Measurements from ENCODE around the gene FBH1.
"Not testable (repeated sequence)": the region's sequence is repeated elsewhere in the genome, so short reads cannot be mapped to it uniquely, and the experiment has no call there.

The FBH1 gene

DNA sequence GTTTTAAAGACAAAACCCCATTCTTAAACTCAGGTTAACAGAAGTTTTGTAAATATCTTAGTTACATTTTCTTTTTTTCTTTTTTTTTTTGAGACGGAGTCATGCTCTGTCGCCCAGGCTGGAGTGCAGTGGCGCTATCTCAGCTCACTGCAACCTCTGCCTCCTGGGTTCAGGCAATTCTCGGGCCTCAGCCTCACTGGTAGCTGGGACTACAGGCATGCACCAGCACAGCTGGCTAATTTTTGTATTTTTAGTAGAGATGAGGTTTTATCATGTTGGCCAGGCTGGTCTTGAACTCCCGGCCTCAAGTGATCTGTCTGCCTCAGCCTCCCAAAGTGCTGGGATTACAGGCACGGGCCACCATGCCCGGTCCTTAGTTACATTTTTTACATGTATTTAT, 13.0 kb upstream of the FBH1 start:
- DNase-seq, result not testable (repeated sequence)

- DNase-seq, result no peak
Observed at GRCh38 chr10:5882961-5883360, 7.1 kb upstream of the FBH1 start.

GRCh38 chr10:5885619-5886018, 4.4 kb upstream of the FBH1 start:
- DNase-seq, result no peak

GRCh38 chr10:5887029-5887428, 3.0 kb upstream of the FBH1 start:
- no peak for DNase-seq

DNA sequence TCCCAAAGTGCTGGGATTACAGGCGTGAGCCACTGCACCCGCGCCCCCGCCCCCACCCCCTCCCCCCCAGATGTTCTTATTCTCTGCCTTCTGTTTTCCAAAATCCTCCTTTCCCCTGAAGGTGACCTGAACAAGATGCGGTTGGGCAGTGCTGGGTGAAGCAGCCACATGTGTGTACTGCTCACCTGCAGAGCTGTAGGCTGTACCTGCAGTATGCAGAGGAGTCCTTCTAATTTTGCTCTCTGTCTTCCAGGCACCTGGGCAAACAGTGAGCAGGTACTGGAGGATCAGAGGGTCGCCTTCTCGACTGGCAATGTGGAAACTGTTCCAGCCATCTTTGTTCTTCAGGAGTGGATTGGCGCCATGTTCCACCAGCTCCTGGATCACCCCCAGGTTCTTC, 2.4 kb upstream of the FBH1 start:
- DNase-seq, result no peak

DNA sequence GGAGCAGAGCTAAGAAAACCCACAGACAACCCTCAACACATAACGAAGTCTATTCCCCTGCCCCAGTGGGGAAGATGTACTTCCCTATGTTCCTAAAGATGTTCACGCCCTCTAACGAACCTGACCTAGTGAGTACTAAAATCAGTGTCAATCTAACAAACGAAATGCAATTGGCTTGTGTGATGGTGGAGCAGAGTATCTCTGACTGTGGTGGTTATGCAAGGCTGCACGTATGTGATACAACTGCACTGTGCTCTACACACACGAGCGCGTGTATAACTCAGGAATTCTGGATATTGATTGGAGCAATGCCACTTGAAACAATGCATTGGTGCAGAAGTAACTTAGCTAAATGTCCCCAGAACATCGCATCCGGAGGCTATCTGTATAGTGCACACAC, 1.7 kb upstream of the FBH1 start:
- no peak for DNase-seq

- DNase-seq, result peak; percentile 49
Observed at GRCh38 chr10:5888843-5889623, 1.0 kb upstream of the FBH1 start.

GRCh38 chr10:5890452-5890915, 441 bp downstream of the FBH1 start:
- peak; percentile 36 for DNase-seq

DNA sequence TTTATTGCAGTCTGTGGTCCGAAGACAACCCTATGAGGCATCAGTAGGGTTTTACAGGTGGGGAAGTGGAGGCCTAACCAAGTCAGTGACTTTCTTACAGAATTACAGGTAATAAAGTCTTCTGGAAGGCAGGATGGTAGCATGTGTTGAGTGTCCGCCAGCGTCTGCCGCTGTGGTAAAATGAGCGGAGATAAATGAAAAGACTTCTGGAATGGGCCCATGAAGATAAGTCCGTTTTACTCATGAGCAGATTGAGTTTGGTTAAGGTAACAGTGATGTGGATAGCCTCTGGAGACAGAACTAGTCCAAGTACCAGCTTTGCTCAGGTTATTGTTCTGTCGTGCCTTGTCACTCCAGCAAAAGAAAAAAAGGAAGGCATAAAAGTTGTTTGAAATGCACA, 966 bp downstream of the FBH1 start:
- no peak for DNase-seq

DNA sequence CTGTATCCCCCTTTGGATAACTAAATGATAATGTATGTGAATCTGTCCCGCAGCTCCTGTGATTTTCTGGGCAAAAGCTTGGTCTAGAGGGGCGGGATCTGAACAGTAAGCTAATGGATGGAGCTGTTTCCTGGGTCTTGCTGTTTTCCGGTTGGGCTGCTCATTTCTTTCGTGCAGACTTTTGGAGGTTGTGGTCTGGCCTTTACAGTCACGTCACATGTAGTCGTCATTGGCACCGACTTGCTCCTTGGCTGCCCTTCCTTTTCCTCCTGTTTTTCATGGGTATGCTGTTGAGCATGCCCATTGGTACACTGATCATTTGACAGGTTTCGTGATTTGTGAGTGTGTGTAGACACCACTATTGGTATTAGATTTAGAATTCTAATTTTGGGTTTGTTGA, 2.0 kb downstream of the FBH1 start:
- no peak for DNase-seq

- DNase-seq, result no peak
Observed at GRCh38 chr10:5893321-5893720, 3.3 kb downstream of the FBH1 start.

- no peak for DNase-seq
Observed at GRCh38 chr10:5894403-5894802, 4.4 kb downstream of the FBH1 start.

DNA sequence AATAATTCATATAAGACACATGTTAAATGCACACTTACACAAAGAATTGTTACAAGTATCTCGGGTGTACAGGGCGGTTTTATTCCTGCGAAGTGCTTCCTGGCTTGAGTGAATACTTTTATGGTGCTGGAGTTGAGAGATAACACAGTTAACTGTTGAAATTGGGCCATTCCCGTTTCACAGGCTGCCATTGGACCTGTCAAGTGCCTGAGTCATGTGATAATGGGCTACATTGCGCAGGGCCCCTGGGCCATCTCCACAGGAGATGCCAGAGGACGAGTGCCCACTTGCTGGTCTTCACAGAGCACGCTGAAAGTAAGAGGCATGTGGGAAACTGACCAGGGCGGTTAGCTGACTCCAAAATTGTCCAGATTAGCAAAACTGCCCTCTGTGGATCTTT, 4.8 kb downstream of the FBH1 start:
- no peak for DNase-seq

DNA sequence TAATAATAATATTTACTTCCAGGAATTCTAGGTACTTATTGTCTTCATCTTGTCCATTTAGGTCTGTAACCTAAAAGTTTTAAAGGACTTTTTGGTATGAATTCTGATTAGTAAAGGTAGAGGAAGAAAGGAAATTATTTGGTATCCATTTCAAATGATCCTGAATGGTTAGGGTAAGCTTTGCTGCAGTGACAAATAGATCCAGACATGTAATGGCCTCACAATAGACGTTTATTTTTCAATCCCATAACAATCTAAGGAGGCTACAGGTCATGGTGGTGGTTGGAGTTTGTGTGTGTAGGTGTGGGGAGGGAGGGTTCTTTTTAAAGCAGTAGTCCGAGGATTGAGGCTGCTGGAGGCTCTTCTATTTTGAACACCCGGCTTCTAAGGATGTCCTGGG, 5.3 kb downstream of the FBH1 start:
- DNase-seq, result no peak

- DNase-seq, result no peak
Observed at GRCh38 chr10:5895804-5896203, 5.8 kb downstream of the FBH1 start.

GRCh38 chr10:5896208-5897052, 6.4 kb downstream of the FBH1 start:
- no peak for DNase-seq

GRCh38 chr10:5897053-5897340, 7.0 kb downstream of the FBH1 start:
- no peak for DNase-seq

- DNase-seq, result no peak
Observed at GRCh38 chr10:5897504-5897903, 7.5 kb downstream of the FBH1 start.

DNA sequence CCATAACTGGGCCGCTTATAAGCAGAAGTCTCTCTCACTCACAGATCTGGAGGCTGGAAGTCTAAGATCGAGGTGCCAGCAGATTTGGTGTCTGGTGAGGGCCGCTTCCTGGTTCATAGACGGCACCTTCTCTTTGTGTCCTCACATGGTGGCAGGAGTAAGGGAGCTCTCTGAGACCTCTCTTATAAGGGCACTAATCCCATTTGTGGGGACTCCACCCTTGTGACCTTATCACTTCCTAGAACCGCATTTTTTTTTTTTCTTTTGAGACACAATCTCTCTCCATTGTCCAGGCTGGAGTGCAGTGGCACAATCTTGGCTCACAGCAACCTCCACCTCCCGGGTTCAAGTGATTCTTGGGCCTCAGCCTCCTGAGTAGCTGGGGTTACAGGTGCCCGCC, 8.1 kb downstream of the FBH1 start:
- no peak for DNase-seq

DNA sequence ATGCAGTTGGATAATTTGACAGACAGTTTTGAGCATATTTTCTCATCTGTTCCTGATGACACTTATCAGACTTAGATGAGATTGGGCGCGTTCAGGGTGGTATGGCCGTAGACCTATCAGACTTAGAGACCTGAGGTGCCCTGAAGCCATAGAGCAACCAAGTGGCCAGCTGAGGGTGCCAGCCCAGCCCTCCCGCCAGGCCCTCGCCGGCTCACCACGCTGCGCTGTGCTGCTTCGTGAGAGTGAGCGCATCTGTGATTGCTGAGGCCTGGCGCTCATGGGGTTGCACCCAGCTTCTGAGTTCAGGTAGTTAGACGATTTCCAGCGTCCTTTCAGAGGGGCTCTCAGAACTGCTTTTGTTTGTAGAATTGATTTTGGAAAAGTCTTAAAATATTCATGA, 10.2 kb downstream of the FBH1 start:
- DNase-seq, result no peak

GRCh38 chr10:5902511-5903274, 12.7 kb downstream of the FBH1 start:
- no peak for DNase-seq

GRCh38 chr10:5903563-5903962, 13.5 kb downstream of the FBH1 start:
- DNase-seq, result no peak

- no peak for DNase-seq
Observed at GRCh38 chr10:5904227-5904626, 14.2 kb downstream of the FBH1 start.
